NOMO-1 treated with DMSO at 0.1 percent for 48 hours (cell line): Measurements from ENCODE around the gene THAP9.
"Not testable (repeated sequence)": the region's sequence is repeated elsewhere in the genome, so short reads cannot be mapped to it uniquely, and the experiment has no call there.

Source experiments
- DNase-seq: peaks from one replicate; lab custom pipeline; 2025; ENCODE audit not compliant: unreplicated experiment; lab: John Stamatoyannopoulos, UW

Gene THAP9, protein sequence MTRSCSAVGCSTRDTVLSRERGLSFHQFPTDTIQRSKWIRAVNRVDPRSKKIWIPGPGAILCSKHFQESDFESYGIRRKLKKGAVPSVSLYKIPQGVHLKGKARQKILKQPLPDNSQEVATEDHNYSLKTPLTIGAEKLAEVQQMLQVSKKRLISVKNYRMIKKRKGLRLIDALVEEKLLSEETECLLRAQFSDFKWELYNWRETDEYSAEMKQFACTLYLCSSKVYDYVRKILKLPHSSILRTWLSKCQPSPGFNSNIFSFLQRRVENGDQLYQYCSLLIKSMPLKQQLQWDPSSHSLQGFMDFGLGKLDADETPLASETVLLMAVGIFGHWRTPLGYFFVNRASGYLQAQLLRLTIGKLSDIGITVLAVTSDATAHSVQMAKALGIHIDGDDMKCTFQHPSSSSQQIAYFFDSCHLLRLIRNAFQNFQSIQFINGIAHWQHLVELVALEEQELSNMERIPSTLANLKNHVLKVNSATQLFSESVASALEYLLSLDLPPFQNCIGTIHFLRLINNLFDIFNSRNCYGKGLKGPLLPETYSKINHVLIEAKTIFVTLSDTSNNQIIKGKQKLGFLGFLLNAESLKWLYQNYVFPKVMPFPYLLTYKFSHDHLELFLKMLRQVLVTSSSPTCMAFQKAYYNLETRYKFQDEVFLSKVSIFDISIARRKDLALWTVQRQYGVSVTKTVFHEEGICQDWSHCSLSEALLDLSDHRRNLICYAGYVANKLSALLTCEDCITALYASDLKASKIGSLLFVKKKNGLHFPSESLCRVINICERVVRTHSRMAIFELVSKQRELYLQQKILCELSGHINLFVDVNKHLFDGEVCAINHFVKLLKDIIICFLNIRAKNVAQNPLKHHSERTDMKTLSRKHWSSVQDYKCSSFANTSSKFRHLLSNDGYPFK

DNA sequence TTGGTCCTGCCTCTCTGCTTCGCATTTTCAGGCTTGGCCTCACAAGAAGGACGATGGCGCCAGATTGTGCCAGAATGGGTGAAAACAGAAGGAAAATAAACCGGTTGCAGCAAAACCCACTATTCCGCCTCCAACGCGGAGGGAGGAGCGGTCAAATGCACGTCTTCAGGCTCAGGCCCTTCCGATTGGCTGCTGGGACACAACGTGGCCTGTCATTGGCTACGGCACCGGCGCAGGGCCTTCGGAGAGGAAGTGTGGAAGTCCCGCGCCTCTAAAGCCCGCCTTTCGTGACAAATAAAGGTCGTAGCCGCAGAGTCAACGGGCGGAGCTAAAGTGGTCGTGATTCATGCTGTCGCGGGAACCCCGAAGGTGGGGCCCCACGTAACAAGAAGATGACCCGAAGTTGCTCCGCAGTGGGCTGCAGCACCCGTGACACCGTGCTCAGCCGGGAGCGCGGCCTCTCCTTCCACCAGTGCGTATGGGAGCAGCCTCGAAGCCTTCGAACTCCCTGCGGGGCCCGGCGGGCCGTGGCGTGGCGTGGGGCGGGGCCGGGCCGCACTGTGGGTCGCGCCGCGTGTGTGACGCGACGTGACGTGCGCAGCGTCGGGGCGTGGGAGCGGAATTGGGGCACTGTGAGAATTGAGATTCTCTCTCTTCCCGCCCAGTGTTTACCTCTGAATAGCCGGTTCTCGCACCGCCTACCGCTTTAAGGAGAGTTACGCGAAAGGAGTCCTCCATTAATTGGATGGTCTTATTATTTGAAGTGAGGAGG, at the start of gene THAP9:
THAP9 (plus strand) TSS at position 325 of the 772 bp plus-strand sequence; CDS start at position 393, 68 bp downstream.
- peak; percentile 100 for DNase-seq

DNA sequence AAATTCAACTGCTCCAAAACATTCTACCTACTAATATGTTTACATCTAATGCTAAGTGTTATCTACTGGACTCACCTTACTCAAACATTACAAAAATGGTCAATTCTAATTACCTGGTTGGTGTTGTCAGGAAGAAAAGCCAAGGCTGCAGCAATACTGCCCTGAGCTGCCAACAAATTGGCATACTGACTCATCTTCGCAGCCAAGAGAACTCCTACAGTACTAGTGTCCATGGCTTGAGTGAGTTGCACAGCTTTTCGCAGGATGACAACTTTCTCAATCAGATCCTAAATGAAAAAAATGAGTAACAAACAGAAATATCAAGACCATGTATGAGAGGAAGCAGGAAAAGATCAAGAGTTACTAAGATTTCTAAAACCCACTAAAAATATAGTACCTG, 49.2 kb upstream of the THAP9 start:
- DNase-seq = no peak

DNA sequence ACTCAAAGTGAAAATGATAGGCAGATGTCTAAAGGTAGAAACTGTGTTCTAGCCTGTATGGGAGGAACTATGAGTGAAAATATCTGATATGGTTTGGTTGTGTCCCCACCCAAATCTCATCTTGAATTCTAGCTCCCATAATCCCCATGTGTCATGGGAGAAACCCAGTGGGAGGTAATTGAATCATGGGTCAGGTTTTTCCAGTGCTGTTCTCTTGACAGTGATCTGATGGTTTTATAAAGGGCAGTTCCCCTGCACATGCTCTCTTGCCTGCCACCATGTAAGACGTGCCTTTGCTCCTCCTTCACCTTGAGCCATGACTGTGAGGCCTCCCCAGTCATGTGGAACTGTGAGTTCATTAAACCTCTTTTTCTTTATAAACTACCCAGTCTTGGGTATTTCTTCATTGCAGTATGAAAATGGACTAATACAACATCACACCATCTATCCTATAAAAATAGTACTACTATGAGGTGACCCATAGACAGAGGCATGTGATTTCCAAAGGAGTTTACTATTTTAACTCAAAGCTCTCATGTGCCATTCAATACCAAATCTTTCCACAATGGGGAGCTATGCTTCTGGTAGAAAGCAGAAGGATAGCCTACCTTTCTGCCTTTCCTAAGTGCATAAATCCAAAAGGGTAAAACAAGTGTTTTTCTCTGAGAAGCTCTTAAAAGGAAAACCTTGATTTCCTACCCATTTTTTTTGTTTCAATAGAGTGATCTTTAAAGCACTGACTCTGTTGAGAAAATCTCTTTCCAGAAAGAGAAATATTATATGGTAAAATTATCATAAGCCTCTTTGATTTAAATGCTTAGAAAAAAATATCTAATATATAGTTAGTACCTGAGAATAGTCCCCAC, 48.4 kb upstream of the THAP9 start:
- DNase-seq = peak; percentile 18

DNA sequence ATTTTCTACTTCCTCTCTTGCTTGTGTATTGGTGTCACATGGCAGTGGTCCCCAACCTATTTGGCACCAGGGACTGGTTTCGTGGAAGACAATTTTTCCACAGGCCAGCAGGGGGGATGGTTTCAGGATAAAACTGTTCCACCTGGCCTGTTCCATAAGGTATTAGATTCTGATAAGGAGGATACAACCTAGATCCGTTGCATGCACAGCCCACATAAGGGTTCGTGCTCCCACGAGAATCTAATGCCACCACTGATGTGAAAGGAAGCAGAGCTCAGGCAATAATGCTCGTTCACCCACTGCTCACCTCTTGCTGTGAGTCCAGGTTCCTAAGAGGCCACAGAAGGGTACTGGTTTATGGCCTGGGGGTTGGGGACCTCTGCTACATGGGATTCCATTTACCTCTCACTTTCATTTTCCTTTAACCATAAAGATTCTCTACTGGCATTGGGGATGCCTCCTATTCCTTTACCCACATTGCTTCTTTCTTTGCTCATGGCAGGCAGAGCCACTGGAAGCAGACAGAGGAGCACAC, 47.7 kb upstream of the THAP9 start:
- no peak for DNase-seq

DNA sequence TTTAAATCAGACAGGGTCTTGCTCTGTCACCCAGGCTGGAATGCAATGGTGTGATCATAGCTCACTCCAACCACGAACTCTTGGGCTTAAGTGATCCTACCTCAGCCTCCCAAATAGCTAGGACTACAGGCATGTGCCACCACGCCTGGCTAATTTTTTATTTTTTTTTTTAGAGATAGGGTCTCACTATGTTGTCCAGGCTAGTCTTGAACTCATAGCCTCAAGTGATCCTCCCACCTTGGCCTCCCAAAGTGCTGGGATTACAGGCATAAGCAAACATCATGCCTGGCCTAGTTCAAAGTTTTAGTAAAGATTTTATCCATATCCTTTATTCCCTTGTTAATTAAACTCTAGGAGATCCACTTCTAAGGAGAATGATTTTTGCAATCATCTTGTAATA, 40.0 kb upstream of the THAP9 start:
- DNase-seq = not testable (repeated sequence)

DNA sequence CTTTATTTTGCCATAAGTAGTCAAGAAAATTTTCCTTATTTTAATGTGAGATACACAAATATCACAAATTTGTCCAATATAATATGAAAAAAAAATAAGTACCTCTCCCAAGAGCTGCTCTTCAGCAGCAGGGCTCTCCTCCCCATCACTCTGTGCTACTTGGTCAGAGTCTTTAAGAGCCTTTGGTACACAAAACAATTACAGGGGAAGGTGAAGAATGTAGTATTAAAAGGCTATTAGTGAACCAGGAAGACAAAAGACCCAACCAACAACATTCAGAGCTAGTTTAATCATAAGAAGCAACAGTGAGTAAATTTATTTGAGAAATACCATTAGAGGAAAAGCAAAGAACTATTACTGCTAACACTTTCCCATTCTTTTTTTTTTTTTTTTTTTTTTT, 39.0 kb upstream of the THAP9 start:
- no peak for DNase-seq

DNA sequence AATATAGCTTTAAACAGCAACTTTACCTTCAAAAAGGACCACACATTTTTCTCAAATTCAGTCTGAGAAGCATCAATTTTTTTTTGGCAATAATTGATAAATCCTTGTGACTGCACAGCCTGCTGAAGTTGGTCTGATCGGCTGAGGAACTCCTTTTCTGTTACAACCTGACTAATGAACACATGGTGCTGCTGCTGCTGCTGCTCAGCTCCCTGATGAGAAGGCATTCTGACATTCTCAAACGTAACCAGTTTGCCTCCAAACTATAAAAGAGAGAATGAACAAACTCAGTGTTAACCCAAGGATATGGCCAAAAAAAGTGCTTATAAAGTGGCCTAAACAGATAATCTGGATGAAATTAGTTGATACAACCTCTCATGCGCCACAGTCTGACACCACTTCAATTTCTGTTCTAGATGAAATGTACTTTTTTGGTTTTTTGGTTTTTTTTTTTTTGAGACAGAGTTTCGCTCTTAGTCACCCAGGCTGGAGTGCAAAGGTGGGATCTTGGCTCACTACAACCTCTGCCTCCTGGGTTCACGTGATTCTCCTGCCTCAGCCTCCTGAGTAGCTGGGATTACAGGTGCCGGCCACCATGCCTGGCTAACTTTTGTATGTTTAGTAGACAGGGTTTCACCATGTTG, 36.1 kb upstream of the THAP9 start:
- no peak for DNase-seq

DNA sequence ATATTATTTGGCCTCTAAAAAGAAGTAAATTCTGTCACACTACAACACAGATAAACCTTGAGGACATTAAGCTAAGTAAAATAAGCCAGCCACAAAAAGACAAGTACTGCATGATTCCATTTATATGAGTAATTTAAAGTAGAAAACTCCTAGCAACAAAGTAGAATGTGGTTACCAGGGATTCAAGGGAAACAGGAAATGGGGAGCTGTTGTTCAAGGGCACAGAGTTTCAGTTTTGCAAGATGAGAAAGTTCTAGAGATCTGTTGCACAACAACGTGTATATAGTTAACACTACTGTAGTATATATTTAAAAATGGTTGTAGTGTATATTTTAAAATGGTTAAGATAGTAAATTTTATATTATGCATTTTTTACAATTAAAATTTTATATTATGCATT, 34.9 kb upstream of the THAP9 start:
- DNase-seq = peak; percentile 93

DNA sequence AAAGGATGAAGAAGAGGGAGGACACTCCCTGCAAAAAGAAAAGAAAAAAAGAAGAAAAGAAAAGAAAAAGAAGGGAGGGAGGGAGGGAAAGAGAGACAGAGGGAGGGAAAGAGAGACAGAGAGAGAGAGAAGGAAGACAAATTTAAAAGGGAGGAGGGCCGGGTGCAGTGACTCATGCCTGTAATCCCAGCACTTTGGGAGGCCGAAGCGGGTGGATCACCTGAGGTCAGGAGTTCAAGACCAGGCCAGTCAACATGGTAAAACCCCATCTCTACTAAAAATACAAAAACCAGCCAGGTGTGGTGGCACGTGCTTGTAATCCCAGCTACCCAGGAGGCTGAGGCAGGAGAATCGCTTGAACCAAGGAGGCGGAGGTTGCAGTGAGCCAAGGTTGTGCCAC, 34.5 kb upstream of the THAP9 start:
- DNase-seq = not testable (repeated sequence)

DNA sequence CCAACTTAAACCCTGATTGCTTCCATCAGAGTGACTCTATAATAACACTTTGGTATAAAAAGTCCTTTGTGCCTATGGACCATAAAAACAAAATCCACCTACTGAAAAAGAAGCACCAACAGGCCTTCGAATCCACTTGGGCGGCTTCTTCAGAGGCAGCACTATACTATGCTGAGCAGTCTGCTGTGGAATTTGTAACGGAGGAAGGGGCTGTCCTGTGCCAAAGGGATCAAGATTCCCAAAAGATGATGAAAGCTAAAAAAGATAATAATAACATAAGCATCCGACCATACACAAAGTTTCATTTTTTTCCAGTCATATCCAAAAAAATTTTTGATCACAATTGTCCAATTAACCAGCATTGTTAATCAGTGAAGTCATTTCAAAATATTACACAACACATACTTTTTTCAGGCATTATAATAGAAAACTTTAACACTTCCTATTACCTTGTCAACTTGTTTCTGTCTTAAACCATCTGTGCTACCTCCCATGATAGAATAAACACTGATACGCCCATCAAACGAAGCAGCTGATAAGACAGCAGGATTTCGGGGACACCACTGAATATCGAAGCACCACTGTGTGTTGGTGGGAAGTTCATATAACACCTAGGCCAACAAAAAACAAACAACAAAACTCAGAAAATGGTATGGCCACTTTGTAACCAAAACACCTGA, 33.7 kb upstream of the THAP9 start:
- no peak for DNase-seq

DNA sequence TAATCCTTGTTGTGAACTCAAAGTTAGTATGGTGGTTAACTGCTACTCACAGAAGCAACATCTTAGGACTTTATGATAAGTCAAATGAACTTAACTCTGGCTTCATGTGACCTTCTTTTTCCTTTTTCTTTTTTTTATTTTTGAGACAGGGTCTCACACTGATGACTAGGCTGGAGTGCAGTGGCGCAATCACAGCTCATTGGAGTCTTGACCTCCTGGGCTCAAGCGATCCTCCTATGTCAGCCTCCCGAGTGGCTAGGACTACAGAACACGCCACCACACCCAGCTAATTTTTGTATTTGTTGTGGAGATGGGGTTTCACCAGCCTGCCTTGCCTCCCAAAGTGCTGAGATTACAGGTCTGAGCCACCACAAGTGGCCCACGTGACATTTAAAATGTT, 32.0 kb upstream of the THAP9 start:
- DNase-seq = no peak

DNA sequence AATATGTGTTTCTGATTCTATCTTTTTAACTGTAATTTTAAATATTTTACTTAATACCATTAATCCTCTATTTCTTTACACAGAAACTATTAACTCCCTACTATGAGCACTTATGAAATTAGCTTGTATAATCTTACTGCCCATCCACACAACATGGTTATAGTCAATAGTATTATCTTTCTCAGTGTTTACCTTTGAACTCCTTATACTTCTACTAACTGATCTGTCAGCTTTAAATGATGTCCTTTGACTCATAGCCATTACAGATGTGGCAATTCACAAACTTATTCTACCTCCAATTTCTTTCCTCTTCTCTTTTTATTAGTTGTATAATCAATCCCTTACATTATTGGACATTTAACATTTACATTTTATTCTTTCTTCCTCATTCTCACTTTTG, 15.1 kb upstream of the THAP9 start:
- DNase-seq = peak; percentile 15

DNA sequence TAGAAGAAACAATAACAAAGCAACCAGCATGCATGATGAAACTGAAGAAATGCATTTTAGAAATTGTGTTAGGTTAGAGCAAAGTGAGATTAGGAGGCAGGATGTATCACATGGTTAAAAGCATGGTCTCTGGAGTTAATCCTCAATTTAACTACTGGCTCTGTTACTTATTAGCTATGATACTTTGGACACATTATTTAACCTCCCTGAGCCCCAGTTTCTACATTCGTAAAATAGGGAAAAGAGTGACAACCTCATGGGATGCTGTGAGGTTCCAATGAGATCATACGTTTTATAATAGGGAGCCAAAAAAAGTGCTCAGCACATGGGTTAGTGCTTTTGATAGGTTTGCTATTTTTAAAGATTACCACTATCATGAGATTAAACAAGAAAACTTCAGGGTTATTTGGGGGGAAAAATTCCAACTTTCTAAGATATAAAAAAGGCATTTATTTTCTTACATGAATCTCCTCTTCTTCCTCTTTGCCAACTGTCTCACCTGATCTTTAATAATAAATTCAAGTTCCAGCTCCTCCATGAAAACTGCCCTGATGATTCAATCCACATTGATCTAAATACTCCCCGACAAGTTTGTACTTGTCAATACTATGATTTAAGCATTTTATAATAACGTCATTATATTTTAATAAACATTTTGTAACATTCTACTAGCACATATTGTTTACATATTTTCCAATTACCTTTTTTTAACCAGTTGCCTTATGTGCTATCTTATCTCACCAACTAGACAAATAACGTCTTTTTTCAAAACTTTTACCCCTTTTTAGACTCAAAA, 14.2 kb upstream of the THAP9 start:
- DNase-seq = no peak

DNA sequence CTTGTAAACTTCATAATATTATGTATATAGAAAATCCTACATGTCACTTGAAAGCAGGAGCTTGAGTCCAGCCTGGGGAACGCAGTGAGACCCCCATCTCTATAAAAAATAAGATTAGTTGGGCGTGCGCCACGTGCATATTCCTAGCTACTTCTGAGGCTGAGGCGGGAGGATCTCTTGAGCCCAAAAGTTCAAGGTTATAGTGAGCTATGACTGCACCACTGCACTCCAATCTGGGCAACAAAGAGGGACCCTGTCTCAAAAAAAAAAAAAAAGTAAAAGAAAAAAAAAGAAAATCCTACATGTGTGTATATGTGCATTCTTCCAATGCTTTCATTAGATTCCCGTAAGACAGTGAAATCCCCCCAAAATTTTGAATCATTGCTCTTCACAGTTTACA, 11.2 kb upstream of the THAP9 start:
- DNase-seq = no peak

DNA sequence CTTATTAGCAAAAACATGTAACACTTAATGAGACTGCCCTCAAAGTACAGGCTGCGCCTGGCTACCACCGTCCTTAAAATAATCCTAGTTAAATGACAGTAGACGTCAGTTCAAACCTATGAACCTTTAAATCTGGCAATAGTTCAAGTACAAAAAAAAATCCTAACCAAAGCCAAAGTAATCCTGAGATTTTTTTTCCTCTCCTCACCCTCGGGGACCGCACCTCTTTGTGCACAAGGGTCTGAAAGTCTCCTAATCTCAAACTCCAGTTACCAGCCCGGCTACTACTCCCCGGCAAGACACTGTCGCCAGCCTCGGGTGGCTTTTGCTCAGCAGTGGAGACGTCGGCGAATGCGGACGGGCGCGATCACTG, 10.0 kb upstream of the THAP9 start:
- DNase-seq = no peak

DNA sequence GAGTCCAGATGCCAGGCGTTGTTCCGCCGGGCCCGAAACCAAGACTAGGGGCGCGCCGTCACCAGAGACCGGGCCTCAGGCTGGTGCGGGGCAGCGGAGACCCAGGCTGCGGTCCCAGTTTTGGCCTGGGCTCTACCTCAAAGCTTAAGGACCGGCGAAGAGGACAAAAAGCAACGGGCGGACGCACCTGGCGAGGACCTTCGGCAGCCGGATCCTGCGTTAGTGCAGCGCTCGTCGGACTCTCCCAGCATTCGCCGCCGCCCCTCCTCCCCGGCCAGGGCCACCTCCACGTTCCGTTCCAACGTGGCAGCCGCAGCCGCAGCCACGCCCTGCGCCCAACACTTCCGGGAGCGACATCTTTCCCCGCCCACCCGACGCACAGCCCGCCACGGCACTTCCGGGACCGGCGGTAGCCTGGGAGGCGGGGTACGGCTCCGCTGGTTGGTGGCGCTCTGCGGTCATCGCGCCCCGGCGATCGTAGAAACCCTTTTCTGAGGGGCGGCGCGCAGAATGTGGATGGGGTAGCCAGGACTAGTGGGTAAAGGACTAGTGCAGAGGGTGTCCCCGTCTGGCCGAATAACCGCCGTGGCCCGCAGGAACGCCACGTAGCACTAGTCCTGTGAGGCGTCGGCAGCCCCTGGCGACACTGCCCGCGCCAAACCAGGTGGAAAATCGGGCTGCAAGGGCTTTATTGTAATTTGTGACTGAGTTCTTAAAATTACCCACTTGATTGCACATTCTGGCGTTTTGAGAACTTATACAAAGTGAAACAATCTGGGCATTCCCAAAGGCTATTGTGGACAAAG, 9.4 kb upstream of the THAP9 start, which contains the start of gene SEC31A:
SEC31A (minus strand) TSS at position 253 of the 806 bp plus-strand sequence. CDS start 9,217 bp downstream, outside the sequence.
- DNase-seq = peak; percentile 95

DNA sequence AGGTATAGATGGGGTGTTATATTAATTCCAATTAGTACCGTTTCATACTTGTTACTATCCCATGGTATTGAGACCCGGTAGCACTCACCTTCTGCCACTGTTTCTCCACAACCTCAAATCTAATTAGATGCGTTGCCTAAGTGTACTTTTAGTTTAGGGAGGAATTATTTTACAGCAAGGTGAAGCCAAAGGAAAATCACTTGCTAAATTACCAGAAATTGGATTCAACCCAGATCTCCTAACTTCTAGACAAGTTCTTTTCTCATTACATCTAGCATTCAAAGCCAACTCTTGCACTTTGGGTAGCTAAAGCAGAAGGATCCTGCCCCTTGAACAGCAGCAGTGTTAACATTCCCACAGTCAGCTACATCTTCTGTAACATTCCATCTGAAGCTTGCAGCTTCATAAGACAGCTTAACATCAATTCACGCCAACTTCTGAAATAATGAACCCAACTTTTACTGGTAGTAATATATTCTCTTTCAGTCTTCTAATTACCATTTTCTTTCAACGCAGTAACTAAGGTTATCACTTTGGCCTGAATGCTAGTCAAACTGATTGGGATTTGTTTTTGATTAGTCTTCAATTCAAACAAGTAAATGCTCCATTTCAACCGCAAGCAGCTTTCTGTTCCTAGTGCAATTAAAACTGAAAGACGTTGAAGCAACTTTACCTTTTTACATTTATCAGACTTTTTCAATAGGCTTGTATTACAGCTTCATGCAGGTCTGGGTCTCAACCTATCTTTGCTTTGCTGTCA, 8.6 kb upstream of the THAP9 start:
- DNase-seq = no peak
